ENCODE measurements around the gene FARP2.
"Not testable (repeated sequence)": the region's sequence is repeated elsewhere in the genome, so short reads cannot be mapped to it uniquely, and the experiment has no call there.

The FARP2 gene

DNA sequence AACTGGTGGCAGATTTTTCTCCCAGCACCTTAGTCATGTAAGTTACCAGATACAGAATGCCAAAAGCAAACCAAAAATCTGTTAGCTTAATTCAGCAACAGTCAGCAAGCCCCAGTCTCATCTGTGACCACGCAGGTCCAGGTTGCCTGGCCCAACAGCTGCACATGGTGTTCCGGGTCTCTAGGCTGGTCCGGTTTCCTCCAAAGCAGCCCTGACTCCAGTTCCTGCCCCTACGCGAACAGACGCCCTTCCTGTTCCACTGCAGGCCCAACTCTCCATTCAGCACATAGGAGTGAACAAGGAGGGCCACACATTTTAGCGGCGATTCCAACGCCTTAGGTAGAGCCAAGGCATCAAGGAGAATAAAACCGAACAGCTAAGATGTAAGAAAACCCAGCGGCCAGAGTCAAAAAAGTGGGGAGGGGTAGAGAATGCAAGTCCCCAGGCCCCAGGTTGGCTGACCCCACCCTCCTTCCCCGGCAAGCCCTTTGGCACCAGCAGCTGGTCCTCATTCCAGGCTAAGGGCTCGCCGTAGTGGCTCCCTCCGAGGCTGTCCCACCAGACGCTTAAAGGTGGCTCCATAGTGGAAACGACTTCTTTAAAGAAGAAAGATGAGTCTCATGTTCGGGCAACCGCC, 150.8 kb downstream of the FARP2 start:
- DNase-seq: no peak

DNA sequence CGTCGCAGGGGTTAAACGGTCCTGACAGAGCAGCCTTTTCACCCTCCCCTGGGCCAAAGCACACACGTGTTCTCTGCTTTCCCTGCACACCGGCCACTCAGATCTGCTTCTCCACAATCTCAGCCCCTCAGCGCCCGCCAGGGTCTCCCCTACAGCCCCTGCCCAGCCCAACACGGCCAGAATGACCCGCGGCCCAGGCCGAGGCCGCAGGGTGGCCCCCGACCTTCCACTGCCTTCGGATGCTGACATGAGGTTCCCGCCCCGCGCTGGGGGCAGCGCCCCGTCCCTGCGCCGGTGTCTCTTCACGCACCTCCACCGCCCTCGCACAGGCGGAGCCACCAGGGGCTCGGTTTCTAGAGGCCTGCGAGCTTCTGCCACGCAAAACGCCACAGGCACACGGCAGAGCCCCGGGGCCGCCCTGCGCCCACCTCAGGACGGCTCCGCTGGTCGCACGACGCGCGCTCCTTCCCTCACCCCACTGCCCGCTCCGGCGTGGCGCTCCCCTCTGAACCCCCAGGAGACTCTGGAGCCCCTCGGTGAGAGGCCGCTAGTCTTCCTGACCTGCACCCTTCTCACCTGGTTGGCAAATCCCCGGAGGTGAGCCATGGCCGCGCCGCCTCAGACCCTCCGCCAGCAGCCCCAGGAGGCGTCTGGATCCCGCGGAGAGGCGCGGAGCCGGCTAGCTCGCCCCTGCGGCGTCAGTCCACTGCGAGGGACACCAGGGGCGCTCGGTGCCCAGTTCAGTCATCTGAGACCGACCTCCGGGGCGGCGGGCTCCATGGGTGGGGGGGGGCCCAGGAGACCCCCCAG, 151.6 kb downstream of the FARP2 start:
- DNase-seq: peak; percentile 75

DNA sequence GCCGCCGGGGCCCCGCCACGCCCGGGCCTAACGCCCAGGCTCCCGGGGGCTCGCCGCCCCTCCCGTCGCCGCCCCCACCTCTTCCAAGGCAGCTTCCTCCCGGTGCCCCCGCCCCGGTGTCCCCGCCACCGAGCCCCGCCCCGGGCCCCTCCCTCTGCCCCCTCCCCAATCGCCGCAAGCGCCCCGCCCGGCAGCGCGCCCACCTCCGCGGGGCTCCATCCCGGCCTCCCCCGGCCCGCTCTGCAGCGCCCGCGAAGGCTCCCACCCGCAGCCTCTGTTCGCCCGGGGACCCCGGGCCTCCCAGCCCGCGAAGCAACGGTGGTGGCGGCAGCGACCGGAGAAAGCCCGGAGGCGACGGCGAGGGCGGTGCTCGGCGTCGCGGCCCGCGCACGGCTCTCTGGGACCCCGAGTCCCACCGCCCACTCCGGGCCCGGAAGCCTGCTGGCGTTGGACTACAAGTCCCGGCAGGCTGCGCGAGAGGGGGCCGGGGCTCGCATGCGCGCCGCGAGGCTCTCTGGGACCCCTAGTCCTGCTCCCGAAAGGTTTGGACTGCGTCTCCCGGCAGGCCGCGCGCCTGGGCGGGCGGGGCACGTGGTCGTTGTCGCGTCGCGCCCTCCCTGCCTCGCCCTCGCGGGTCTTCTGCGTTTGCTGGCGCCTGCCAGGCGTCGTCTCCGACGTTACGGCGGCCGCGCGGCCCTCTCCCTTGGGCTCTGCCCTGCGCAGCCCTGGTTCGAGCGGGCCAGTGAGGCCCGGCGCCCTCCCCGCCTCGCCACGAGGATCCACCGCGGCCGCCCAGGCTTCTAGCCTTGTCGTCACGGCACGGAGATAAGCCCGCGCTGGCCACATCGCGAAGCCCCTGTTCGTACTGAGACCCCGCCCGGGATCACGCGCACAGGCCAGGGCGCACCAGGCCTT, 152.4 kb downstream of the FARP2 start, which contains the start of gene STK25:
Gene STK25, minus strand, starts transcription at position 345 of the 915 bp plus-strand sequence. CDS start 549 bp downstream, outside the sequence.
- peak; percentile 98 for DNase-seq

DNA sequence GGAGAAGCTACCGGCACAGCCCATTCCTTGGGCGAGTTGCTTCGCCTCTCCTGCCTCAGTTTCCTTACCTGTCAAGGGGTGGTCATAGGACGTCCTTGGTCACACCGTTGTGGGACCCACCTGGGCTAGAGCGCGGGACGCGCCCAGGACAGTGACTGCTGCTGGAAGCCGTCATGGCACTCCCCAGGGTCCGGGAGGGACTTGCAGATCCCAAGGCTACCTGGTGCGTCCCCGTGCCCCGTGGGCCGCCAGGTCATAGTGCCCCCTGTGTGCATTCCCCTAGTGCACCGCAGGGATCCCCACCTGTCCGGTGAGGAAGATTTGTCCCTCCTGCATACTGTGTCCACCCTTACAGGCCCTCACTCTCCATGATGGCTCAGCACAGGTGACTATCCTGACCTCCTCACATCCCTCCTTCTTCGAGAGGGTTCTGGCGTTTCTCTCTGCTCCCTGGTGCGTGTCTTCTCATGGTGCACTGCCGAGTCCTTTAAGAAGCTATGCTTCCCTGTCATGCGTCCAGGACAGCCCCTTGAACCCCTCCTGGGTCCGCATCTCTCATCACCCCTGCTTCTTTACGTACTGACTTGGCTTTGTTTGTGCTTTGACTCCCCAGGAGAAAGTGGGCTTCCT, 153.2 kb downstream of the FARP2 start:
- no peak for DNase-seq

DNA sequence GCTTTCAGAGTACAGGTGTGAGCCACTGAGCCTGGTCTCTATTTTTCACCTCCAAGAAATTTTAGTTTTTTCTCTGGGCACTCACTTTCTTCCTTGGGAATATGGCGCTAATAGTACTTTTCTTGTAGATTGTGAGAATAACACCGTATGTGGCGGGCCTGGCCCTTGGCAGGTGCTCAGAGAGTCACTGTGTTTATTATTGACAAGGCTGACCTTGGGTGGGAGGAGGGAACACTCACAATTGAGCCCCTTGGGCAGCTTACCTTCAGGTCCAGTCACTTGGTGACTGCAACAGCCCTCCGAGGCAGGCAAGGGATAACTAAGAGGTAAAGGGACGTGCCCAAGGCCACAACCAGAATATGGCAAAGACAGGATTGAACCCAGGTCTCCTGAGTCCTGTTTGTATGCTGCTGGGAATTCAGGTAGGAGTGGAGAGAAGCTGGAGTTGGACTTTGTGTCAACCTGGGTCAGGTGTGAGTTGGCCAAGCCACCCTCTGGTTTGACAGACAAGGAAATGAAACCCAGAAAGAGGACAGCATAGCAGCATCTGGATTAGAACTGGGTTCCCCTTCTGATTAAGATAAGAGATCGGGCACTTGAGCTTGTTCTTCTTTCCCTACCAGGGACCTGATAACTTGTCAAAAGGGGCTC, 155.1 kb downstream of the FARP2 start:
- DNase-seq: no peak

DNA sequence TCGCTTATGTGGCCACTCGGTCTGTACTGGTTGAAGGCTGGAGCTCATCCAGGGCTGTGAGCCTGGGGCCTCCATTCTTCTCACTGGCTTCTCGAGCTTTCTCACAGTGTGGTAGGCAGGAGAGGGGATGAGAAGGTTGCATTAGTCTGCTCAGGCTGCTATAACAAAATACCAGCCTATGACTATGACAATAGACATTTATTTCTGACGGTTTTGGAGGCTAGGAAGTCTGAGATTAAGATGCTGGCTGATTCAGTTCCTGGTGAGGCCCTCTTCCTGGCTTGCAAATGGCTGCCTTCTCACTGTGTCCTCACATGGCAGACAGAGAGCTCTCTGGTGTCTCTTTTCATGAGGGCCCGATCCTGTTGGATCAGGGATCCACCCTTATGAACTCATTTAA, 158.5 kb downstream of the FARP2 start:
- no peak for DNase-seq

DNA sequence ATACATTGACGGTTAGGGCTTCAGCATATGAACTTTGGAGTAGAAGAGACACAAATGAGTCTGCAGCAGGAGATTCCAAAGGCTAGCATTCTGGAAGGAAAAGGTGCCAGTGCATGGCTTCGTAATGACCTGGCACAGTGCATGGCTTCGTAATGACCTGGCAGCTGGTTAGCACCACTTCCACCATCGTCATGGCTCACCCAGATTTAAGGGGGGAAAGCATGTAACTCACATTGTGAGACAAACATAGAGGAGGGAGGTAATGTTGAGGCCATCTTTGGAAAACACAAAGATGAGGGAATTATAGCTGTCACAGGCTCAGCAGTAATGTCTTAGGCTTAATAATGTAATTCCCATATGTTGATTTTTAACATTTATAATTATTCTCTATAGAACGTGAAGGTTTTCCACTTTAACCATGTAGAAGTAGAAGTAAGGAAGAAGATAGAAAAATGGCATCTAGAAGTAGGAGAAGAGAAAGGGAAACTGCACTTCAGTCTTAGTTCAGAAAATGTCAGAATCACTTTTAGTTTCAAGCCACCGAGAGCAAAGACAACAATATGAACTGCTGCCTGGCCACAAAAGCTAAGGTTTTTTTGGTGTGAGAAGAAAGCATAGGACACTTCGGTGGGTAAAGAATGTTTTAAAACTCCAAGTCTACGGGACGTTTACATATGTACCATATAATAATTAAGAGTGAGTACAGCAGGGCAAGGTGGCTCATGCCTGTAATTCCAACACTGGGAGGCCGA, 159.1 kb downstream of the FARP2 start:
- no peak for DNase-seq

DNA sequence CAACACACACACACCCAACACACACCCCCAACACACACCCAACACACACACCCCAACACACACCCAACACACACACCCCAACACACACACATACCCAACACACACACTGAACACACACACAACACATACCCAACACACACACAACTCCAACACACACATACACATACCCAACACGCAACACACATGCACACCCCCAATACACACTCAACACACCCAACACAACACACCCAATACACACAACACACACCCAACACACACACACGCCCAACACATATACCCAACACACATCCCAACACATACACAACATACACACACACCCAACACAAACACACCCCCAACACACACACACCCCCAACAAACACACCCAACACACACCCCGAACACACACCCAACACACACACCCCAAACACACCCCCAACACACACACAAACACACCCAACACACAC, 160.5 kb downstream of the FARP2 start:
- no peak for DNase-seq

DNA sequence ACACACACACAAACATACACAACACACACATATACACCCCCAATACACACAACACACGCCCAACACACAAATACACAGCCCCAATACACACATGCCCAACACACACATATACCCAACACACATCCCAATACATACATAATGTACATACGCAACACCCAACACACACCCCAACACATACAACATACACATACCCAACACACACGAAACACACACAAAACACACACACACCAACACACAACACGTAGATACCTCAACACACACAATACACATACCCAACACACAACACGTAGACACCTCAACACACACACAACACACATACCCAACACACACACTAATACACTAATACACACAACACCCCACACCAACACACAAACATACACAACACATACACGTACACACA, 161.2 kb downstream of the FARP2 start:
- DNase-seq: no peak

DNA sequence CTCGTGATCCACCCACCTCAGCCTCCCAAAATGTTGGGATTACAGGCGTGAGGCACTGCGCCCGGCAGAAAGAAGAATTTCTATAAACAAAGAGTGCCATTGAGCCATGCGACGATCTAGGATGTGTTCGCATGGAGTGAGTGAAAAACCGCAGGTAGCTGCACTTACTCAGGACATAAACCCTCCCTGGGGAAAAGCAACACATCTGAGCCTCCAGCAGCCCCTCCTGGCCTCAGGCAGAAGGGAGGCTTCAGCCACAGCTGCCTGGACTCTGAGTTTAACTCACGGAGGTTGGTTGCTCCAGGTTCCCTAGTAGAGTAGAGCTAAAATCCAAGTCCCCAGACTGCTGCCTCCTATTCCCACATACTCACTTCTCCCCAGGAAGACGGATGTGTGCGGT, 163.6 kb downstream of the FARP2 start:
- peak; percentile 61 for DNase-seq

DNA sequence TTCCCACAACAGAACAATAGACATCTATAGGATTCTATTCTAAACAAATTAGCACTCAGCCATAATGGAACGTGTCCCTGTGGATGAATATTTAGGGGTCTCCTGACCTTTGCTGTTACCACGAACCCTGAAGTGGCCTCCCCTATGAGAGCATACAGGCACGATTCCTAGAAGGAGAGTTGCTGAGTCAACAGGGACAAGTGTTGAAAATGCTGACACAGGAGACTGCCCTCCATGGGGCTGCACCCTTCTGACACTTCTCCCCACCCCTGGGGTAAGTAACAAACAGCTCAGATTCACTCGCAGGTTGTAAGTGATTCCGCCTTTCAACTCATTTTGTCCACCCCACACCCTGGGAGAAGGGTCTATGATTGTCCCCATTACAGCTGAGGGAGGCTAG, 166.4 kb downstream of the FARP2 start:
- no peak for DNase-seq

DNA sequence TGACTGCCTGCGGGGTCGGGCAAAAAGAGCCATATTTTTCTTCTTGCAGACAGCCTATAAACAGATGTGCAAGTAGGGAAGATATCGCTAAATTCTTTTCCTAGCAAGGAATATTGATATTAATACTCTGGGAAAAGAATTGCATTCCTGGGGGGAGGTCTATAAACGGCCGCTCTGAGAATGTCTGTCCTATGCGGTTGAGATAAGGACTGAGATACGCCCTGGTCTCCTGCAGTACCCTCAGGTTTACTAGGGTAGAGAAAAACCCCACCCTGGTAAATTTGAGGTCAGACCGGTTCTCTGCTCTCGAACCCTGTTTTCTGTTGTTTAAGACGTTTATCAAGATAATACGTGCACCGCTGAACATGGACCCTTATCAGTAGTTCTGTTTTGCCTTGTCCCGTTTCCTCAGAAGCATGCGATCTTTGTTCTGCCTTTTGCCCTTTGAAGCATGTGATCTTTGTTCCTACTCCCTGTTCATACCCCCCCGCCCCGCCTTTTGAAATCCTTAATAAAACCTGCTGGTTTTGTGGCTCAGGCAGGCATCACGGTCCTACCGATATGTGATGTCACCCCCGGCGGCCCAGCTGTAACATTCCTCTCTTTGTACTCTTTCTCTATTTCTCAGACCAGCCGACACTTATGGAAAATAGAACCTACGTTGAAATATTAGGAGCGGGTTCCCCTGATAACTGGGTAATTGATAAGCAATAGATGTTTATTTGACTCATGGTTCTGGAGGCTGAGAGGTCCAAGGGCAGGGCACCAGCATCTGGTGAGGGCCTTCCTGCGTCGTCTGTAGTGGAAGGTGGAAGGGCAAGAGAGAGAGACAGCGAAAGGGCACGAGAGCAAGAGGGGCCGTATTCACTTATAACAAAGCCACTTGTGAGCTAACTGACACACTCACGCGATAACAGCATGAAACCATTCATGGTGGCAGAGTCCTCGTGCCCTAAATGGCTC, 170.0 kb downstream of the FARP2 start:
- not testable (repeated sequence) for DNase-seq

DNA sequence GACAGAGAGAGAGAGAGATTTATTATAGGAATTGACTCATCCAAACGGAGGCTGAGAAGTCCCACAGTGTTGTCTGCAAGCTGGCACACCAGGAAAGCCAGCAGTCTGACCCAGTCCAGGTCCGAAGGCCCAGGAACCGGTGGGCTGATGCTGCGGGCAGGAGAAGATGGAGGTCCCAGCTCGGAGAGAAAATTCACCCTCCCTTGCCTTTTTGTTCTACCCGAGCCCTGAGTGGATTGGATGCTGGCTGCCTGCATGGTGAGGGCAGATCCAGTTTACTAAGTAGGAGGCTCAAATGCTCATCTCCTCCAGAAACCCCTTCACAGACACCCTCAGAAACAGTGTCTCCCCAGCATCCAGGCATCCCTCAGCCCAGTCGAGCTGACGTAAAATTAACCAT, 174.5 kb downstream of the FARP2 start:
- no peak for DNase-seq

DNA sequence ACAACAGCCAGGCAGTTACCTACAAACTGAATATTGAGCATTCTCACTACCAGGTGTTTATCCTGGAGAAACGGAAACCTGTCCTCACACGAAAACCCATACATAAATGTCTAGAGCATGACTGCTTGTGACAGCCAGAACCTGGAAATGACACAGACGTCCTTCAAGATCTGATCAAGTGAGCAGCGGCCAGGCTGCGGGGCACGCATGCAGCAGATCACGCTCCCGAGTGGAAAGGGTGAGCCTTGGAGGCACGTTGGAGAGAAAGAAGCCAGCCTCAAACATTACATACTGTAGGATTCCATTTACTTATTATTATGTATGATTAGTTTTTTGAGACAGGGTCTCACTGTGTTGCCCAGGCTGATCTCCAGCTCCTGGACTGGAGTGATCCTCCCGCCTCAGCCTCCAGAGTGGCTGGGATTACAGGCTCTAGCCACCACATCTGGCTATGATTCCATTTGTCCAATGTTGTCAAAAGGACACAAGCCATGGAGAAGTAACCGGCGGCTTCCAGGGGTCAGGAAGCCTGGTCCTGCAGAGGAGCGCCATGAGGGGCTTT, 175.2 kb downstream of the FARP2 start:
- no peak for DNase-seq

DNA sequence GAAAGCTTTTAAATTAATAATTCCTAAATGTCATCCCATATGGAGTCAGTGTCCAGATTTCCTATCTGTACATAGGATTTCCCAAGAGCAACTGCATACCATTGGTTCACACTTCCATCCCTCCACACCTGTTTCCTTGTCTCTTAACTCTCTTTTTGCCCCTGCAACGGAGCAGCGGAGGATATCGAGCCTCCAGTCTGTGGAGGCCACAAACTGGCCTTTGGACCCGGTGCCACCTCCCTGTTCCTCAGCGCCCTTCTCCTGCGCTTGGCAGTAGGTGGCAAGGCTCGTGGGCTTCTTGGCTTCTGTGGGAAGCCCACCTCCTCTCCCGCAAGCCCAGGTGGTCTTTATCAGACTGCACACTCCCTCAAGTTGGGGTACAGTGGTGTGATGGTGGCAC, 176.1 kb downstream of the FARP2 start:
- no peak for DNase-seq

DNA sequence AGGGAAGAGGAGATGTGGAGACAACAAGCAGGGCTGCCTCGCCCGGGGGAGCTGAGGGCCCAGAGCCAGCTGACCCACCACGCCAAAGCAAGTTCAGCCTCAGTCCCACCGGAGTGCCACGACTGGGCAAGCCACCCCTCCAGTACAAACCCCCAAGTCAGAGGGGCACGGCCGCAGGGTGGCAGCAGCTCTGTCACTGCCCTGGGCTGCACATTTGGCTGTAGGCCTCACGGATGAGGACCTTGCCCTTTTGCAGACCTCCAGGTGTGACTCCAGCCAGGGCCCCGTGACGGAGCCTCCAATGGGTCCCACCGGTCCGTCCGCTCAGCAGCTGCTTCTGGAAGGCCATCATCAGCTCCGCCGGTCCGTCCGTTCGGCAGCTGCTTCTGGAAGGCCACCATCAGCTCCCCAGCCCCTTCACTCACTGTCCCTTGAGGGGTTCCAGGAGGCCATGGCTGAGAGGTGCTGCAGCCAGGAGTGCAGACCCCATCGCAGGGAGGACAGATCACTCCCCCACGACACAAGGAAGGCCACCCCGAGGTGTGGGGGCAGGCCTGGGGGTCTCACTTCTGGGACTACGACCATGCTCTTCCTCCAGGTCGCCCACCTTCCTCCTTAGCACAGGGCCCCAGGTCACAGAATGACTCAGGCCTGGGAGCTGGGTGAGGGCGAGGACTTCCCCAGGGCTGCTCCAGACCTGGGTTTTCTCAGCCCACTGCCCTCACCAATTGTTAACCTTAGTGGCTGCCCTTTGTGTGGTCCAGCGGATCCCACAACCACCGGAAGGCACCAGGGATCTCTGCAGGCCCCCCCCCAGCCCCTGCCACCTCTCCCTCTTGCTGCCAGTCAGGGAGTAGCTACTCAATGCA, 176.9 kb downstream of the FARP2 start:
- no peak for DNase-seq

DNA sequence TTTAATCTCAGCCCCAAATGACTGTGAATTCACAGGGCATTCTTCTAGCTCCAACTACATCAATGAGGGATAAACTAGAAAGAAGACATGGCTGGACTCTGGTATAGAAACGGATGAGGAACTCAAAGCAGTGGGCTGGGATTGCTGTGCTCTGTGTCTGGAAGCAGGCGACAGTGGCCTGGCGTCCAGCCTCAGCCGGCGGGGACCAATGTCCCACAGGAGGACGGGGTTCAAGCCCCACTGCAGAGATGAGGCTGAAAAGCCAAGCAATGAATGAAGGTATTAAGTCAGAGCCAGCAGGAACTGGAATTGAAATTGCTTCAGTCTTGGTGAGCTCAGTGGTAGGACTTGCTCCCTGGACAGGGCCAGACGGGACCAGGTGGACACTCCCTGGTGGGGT, 178.2 kb downstream of the FARP2 start:
- no peak for DNase-seq

DNA sequence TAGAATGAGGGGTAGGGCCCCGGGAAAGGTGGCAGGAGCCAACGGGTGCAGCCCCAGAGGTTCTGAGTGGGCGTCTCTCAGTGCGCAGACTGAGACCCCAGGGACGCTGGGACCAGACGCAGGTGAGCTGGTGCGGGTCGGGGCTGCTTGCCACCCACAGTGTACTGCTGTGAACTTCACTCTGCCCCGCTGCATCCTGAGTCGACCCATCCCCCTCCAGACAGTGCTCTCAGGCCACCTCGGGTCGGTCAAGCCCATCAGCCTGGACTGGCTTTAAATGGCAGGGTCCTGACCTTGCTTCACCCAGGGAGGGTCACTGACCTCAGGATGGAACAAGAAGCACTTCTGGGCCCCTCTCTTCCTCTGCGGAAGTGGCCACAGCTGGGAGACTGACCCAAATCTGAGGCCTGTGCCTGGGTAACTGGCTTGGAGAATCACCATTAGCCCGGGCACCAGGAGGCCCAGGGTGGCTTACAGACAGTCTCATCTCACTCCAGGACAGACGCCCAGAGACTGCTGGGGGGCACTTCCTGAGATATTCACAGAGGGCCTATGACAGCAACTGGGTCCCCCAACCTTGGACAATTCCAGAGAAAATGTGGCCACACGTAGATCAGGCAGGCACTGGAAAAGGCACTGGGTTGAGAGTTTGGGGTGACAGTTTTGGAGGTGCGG, 178.8 kb downstream of the FARP2 start:
- DNase-seq: no peak

All from NCI-H69 (cell line).